Measurements from ENCODE around the gene KIF13A.

DNA sequence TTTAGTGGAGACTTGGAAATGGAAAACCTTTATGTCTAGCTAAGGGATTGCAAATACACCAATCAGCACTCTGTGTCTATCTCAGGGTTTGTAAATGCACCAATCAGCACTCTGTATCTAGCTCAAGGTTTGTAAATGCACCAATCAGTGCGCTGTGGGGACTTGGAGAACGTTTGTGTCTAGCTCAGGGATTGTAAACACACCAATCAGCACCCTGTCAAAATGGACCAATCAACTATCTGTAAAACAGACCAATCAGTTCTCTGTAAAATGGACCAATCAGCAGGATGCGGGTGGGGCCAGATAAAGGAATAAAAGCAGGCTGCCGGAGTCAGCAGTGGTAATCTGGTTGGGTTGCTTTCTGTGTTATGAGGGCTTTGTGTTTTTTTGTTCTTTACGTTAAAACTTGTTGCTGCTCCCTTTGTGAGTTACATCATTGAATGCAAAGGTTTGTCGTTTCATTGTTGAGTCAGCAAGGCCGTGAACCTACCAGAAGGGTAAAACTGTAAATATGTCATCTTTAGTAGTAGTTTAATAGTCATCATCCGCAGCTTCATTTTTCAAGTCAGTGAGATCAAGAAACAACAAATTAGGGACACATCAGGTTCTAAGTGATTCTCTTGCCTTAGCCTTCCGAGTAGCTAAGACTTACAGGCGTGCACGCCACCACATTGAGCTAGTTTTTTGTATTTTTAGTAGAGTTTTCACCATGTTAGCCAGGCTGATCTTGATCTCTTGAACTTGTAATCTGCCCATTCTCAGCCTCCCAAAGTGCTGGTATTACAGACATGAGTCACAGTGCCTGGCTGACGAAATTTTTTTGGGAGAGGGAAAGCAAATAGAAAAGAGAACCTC is 258.0 kb downstream of the KIF13A start:
- TF ChIP-seq, protein P1, sequence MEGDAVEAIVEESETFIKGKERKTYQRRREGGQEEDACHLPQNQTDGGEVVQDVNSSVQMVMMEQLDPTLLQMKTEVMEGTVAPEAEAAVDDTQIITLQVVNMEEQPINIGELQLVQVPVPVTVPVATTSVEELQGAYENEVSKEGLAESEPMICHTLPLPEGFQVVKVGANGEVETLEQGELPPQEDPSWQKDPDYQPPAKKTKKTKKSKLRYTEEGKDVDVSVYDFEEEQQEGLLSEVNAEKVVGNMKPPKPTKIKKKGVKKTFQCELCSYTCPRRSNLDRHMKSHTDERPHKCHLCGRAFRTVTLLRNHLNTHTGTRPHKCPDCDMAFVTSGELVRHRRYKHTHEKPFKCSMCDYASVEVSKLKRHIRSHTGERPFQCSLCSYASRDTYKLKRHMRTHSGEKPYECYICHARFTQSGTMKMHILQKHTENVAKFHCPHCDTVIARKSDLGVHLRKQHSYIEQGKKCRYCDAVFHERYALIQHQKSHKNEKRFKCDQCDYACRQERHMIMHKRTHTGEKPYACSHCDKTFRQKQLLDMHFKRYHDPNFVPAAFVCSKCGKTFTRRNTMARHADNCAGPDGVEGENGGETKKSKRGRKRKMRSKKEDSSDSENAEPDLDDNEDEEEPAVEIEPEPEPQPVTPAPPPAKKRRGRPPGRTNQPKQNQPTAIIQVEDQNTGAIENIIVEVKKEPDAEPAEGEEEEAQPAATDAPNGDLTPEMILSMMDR (IDR thresholded peaks at IDR 0.05) = no peak
- TF ChIP-seq POLR2A (IDR thresholded peaks at IDR 0.05; ENCODE audit: low read depth) (no peak), EP300 (IDR thresholded peaks at IDR 0.05) (no peak), POLR2AphosphoS5 (IDR thresholded peaks at IDR 0.05) (no peak)
